Measurements from ENCODE around the gene RNASEH2C. TPM values are rescaled to one million over a fixed set of nuclear protein-coding genes. Genes with fewer than 3 reads are reported as not detected.
"Not testable (repeated sequence)": the region's sequence is repeated elsewhere in the genome, so short reads cannot be mapped to it uniquely, and the experiment has no call there.

RNASEH2C gene
- total RNA-seq: 54.2 and 55.6 TPM in 2 replicates
- long read RNA-seq, transcript RNASEH2C-201 (4 exons, 2,794 nt): major isoform, 6 of 14 reads
- long read RNA-seq, partial matches to known transcripts: 0 of 14 reads
- long read RNA-seq, other reads (novel, unspliced or antisense): 2 of 14 reads

GRCh38 chr11:65720211-65720934 lies at the start of gene RNASEH2C:
TSS of gene RNASEH2C (minus strand) at chr11:65720798. CDS start at chr11:65720758, 40 bp downstream.
- no peaks in the 10 kb centered on the region for H3K9me3 Mint-ChIP-seq (ENCODE audit: unreplicated experiment)
- peak within 1 kb of the TSS; percentile 91 for H3K27ac Mint-ChIP-seq (ENCODE audit: unreplicated experiment)
- DNase-seq (ENCODE audit: extremely low spot score, unreplicated experiment): peak; percentile 91
- peaks cover 26% of the 10 kb centered on the region for H3K4me1 Mint-ChIP-seq (ENCODE audit: unreplicated experiment)
- TF ChIP-seq CTCF (IDR thresholded peaks at IDR 0.05): no peak
- H3K27me3 Mint-ChIP-seq (ENCODE audit: unreplicated experiment): no peaks in the 10 kb centered on the region
- H3K4me3 Mint-ChIP-seq (ENCODE audit: unreplicated experiment): peak within 1 kb of the TSS; percentile 95
- H3K36me3 Mint-ChIP-seq (ENCODE audit: unreplicated experiment): peaks cover 19% of the 10 kb centered on the region

- not testable (repeated sequence) for H3K27me3 Mint-ChIP-seq (ENCODE audit: unreplicated experiment); H3K4me3 Mint-ChIP-seq (ENCODE audit: unreplicated experiment); H3K4me1 Mint-ChIP-seq (ENCODE audit: unreplicated experiment); H3K9me3 Mint-ChIP-seq (ENCODE audit: unreplicated experiment); H3K27ac Mint-ChIP-seq (ENCODE audit: unreplicated experiment); H3K36me3 Mint-ChIP-seq (ENCODE audit: unreplicated experiment)
- peak; percentile 38 for DNase-seq (ENCODE audit: extremely low spot score, unreplicated experiment)
These were observed 47.2 kb upstream of the RNASEH2C start for GRCh38 chr11:65767806-65768205.

GRCh38 chr11:65767406-65767805 lies 46.8 kb upstream of the RNASEH2C start:
- no peak for DNase-seq (ENCODE audit: extremely low spot score, unreplicated experiment)
- Mint-ChIP-seq H3K27me3 (ENCODE audit: unreplicated experiment) (no peaks in the 10 kb centered on the region), H3K27ac (ENCODE audit: unreplicated experiment) (no peak overlapping the region), H3K36me3 (ENCODE audit: unreplicated experiment) (peaks cover 3% of the 10 kb centered on the region), H3K4me3 (ENCODE audit: unreplicated experiment) (no peak overlapping the region), H3K9me3 (ENCODE audit: unreplicated experiment) (no peaks in the 10 kb centered on the region), H3K4me1 (ENCODE audit: unreplicated experiment) (peaks cover 4% of the 10 kb centered on the region)
- TF ChIP-seq CTCF (IDR thresholded peaks at IDR 0.05): no peak

GRCh38 chr11:65766535-65766934 lies 45.9 kb upstream of the RNASEH2C start:
- no peaks in the 10 kb centered on the region for H3K9me3 Mint-ChIP-seq (ENCODE audit: unreplicated experiment)
- DNase-seq (ENCODE audit: extremely low spot score, unreplicated experiment): peak; percentile 60
- peaks cover 4% of the 10 kb centered on the region for H3K4me1 Mint-ChIP-seq (ENCODE audit: unreplicated experiment)
- H3K27ac Mint-ChIP-seq (ENCODE audit: unreplicated experiment): no peak overlapping the region
- H3K4me3 Mint-ChIP-seq (ENCODE audit: unreplicated experiment): no peak overlapping the region
- H3K36me3 Mint-ChIP-seq (ENCODE audit: unreplicated experiment): peaks cover 3% of the 10 kb centered on the region
- no peaks in the 10 kb centered on the region for H3K27me3 Mint-ChIP-seq (ENCODE audit: unreplicated experiment)
- no peak for TF ChIP-seq CTCF (IDR thresholded peaks at IDR 0.05)

GRCh38 chr11:65764434-65764833 lies 43.8 kb upstream of the RNASEH2C start:
- DNase-seq (ENCODE audit: extremely low spot score, unreplicated experiment): peak; percentile 21
- Mint-ChIP-seq H3K36me3 (ENCODE audit: unreplicated experiment) (peaks cover under 1% of the 10 kb centered on the region), H3K27ac (ENCODE audit: unreplicated experiment) (no peak overlapping the region), H3K9me3 (ENCODE audit: unreplicated experiment) (no peaks in the 10 kb centered on the region), H3K27me3 (ENCODE audit: unreplicated experiment) (no peaks in the 10 kb centered on the region), H3K4me3 (ENCODE audit: unreplicated experiment) (no peak overlapping the region), H3K4me1 (ENCODE audit: unreplicated experiment) (no peaks in the 10 kb centered on the region)
- no peak for TF ChIP-seq CTCF (IDR thresholded peaks at IDR 0.05)

GRCh38 chr11:65762816-65763215 lies 42.2 kb upstream of the RNASEH2C start:
- H3K27me3 Mint-ChIP-seq (ENCODE audit: unreplicated experiment); H3K4me3 Mint-ChIP-seq (ENCODE audit: unreplicated experiment); H3K36me3 Mint-ChIP-seq (ENCODE audit: unreplicated experiment); H3K9me3 Mint-ChIP-seq (ENCODE audit: unreplicated experiment); H3K27ac Mint-ChIP-seq (ENCODE audit: unreplicated experiment); H3K4me1 Mint-ChIP-seq (ENCODE audit: unreplicated experiment): not testable (repeated sequence)
- peak; percentile 77 for DNase-seq (ENCODE audit: extremely low spot score, unreplicated experiment)

GRCh38 chr11:65762169-65762568 lies 41.6 kb upstream of the RNASEH2C start:
- not testable (repeated sequence) for H3K27ac Mint-ChIP-seq (ENCODE audit: unreplicated experiment); H3K9me3 Mint-ChIP-seq (ENCODE audit: unreplicated experiment); H3K4me3 Mint-ChIP-seq (ENCODE audit: unreplicated experiment); H3K4me1 Mint-ChIP-seq (ENCODE audit: unreplicated experiment); DNase-seq (ENCODE audit: extremely low spot score, unreplicated experiment); H3K36me3 Mint-ChIP-seq (ENCODE audit: unreplicated experiment); H3K27me3 Mint-ChIP-seq (ENCODE audit: unreplicated experiment)
